Measurements from ENCODE around the gene AUP1. TPM values are rescaled to one million over a fixed set of nuclear protein-coding genes. Genes with fewer than 3 reads are reported as not detected.
"Not testable (repeated sequence)": the region's sequence is repeated elsewhere in the genome, so short reads cannot be mapped to it uniquely, and the experiment has no call there.

Gene AUP1
- total and polyA plus RNA-seq, 2 experiments from 2014 or later = 98.7 to 105 TPM

- not testable (repeated sequence) for H3K27ac ChIP-seq (ENCODE audit: low read depth); H3K79me2 ChIP-seq (replicated peaks; ENCODE audit: insufficient read depth); H4K20me1 ChIP-seq (replicated peaks; ENCODE audit: insufficient read depth); H3K4me3 ChIP-seq; H3F3A ChIP-seq (replicated peaks; ENCODE audit: low read depth); H3K9me3 Mint-ChIP-seq; DNase-seq (ENCODE audit: low spot score); H3K36me3 ChIP-seq (ENCODE audit: insufficient read depth); H3K4me3 Mint-ChIP-seq; H3K4me2 ChIP-seq; H3K27ac Mint-ChIP-seq; H3K9me2 ChIP-seq (ENCODE audit: insufficient read depth); H2AFZ ChIP-seq; ATAC-seq; H3K4me1 ChIP-seq (ENCODE audit: insufficient read depth); H3K36me3 Mint-ChIP-seq (ENCODE audit: low read depth)
- H3K27me3 Mint-ChIP-seq (ENCODE audit: insufficient read depth, low read depth, poor library complexity) = peaks cover 34% of the 10 kb centered on the region
- peaks cover 19% of the 10 kb centered on the region for H3K4me1 Mint-ChIP-seq
- H3K27me3 ChIP-seq (ENCODE audit: insufficient read depth) = peaks cover 41% of the 10 kb centered on the region
Measured at GRCh38 chr2:74561022-74561421, 31.5 kb upstream of the AUP1 start.

GRCh38 chr2:74560591-74560990, 31.1 kb upstream of the AUP1 start:
- H3K9me2 ChIP-seq (ENCODE audit: insufficient read depth) = no peaks in the 10 kb centered on the region
- no peaks in the 10 kb centered on the region; the same call in 1 of the 2 replicates for H4K20me1 ChIP-seq (replicated peaks; ENCODE audit: insufficient read depth)
- ATAC-seq (peak; percentile 19), DNase-seq (ENCODE audit: low spot score) (peak; percentile 26)
- H3K4me1 ChIP-seq (ENCODE audit: insufficient read depth) = peaks cover 10% of the 10 kb centered on the region
- peaks cover 45% of the 10 kb centered on the region for H3K27me3 ChIP-seq (ENCODE audit: insufficient read depth)
- no peaks in the 10 kb centered on the region for H3K9me3 Mint-ChIP-seq
- no peak overlapping the region for H3K4me3 Mint-ChIP-seq
- H3K79me2 ChIP-seq (replicated peaks; ENCODE audit: insufficient read depth) = no peaks in the 10 kb centered on the region
- H3K4me3 ChIP-seq = no peak overlapping the region
- no peak overlapping the region for H3K27ac ChIP-seq (ENCODE audit: low read depth)
- no peak overlapping the region for H3K27ac Mint-ChIP-seq
- H3K36me3 Mint-ChIP-seq (ENCODE audit: low read depth) = no peaks in the 10 kb centered on the region
- peak overlapping the region; percentile 36; the same call in 1 of the 2 replicates for H3K4me2 ChIP-seq
- no peaks in the 10 kb centered on the region for H3K36me3 ChIP-seq (ENCODE audit: insufficient read depth)
- peaks cover 19% of the 10 kb centered on the region for H3K4me1 Mint-ChIP-seq
- peaks cover 38% of the 10 kb centered on the region for H3K27me3 Mint-ChIP-seq (ENCODE audit: insufficient read depth, low read depth, poor library complexity)
- no peaks in the 10 kb centered on the region for H3F3A ChIP-seq (replicated peaks; ENCODE audit: low read depth)
- H2AFZ ChIP-seq = no peak overlapping the region
- TF ChIP-seq POLR2AphosphoS5 (IDR thresholded peaks at IDR 0.05; ENCODE audit: low read depth) = no peak
- TF ChIP-seq, protein P1, sequence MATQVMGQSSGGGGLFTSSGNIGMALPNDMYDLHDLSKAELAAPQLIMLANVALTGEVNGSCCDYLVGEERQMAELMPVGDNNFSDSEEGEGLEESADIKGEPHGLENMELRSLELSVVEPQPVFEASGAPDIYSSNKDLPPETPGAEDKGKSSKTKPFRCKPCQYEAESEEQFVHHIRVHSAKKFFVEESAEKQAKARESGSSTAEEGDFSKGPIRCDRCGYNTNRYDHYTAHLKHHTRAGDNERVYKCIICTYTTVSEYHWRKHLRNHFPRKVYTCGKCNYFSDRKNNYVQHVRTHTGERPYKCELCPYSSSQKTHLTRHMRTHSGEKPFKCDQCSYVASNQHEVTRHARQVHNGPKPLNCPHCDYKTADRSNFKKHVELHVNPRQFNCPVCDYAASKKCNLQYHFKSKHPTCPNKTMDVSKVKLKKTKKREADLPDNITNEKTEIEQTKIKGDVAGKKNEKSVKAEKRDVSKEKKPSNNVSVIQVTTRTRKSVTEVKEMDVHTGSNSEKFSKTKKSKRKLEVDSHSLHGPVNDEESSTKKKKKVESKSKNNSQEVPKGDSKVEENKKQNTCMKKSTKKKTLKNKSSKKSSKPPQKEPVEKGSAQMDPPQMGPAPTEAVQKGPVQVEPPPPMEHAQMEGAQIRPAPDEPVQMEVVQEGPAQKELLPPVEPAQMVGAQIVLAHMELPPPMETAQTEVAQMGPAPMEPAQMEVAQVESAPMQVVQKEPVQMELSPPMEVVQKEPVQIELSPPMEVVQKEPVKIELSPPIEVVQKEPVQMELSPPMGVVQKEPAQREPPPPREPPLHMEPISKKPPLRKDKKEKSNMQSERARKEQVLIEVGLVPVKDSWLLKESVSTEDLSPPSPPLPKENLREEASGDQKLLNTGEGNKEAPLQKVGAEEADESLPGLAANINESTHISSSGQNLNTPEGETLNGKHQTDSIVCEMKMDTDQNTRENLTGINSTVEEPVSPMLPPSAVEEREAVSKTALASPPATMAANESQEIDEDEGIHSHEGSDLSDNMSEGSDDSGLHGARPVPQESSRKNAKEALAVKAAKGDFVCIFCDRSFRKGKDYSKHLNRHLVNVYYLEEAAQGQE (IDR thresholded peaks at IDR 0.05; ENCODE audit: unreplicated experiment) = no peak
- TF ChIP-seq ZNF331 (CRISPR knock-in tag; IDR thresholded peaks at IDR 0.05; ENCODE audit: low read depth) = no peak
- no peak for TF ChIP-seq EZH2phosphoT487 (IDR thresholded peaks at IDR 0.05; ENCODE audit: unreplicated experiment)
- no peak for TF ChIP-seq STAT1 (IDR thresholded peaks at IDR 0.05; ENCODE audit: unreplicated experiment)
- no peak for TF ChIP-seq EZH2 (IDR thresholded peaks at IDR 0.05; ENCODE audit: low read depth, unreplicated experiment)
- no peak for TF ChIP-seq ETS1 (IDR thresholded peaks at IDR 0.05)
- no peak for TF ChIP-seq CREB1 (CRISPR knock-in tag; IDR thresholded peaks at IDR 0.05; ENCODE audit: low read depth)
- no peak for TF ChIP-seq ZNF114 (CRISPR knock-in tag; IDR thresholded peaks at IDR 0.05)
- no peak for TF ChIP-seq CTCF (conservative IDR thresholded peaks at IDR 0.05; ENCODE audit: low read depth in 2 of 2)
